Measurements from ENCODE around the gene NVL. TPM values are rescaled to one million over a fixed set of nuclear protein-coding genes. Genes with fewer than 3 reads are reported as not detected.

Gene NVL
- total RNA-seq, 1 experiment from 2014 or later: 43.4 TPM

GRCh38 chr1:224373008-224373590, 43.1 kb upstream of the NVL start:
- no peaks in the 10 kb centered on the region for H3K27me3 Mint-ChIP-seq (ENCODE audit: unreplicated experiment)
- intact Hi-C loops (cut with micrococcal nuclease; ENCODE audit: unreplicated experiment): no loop called here
- H3K4me3 Mint-ChIP-seq (ENCODE audit: low read depth, unreplicated experiment): no peak overlapping the region
- DNase-seq: no peak
- peaks cover 61% of the 10 kb centered on the region for H3K36me3 Mint-ChIP-seq (ENCODE audit: insufficient read depth, unreplicated experiment)
- peaks cover 21% of the 10 kb centered on the region for H3K4me1 Mint-ChIP-seq (ENCODE audit: low read depth, unreplicated experiment)
- no peak overlapping the region for H3K27ac Mint-ChIP-seq (ENCODE audit: unreplicated experiment)
- CTCF ChIA-PET: no interaction called here
- H3K9me3 Mint-ChIP-seq (ENCODE audit: low read depth, unreplicated experiment): no peaks in the 10 kb centered on the region
- BruUV-seq (replicated peaks): no TSS peak
- TF ChIP-seq CTCF (IDR thresholded peaks at IDR 0.05; ENCODE audit: unreplicated experiment): no peak

GRCh38 chr1:224368409-224368808, 38.4 kb upstream of the NVL start:
- TF ChIP-seq CTCF (IDR thresholded peaks at IDR 0.05; ENCODE audit: unreplicated experiment): no peak
- BruUV-seq (replicated peaks): no TSS peak
- Mint-ChIP-seq H3K9me3 (ENCODE audit: low read depth, unreplicated experiment) (no peaks in the 10 kb centered on the region), H3K27me3 (ENCODE audit: unreplicated experiment) (no peaks in the 10 kb centered on the region), H3K36me3 (ENCODE audit: insufficient read depth, unreplicated experiment) (peaks cover 55% of the 10 kb centered on the region), H3K4me1 (ENCODE audit: low read depth, unreplicated experiment) (peaks cover 12% of the 10 kb centered on the region), H3K4me3 (ENCODE audit: low read depth, unreplicated experiment) (no peak overlapping the region), H3K27ac (ENCODE audit: unreplicated experiment) (no peak overlapping the region)
- DNase-seq: no peak
- intact Hi-C loops (cut with micrococcal nuclease; ENCODE audit: unreplicated experiment): no loop called here
- CTCF ChIA-PET: no interaction called here

- Mint-ChIP-seq H3K36me3 (ENCODE audit: insufficient read depth, unreplicated experiment) (peaks cover 41% of the 10 kb centered on the region), H3K27ac (ENCODE audit: unreplicated experiment) (peak overlapping the region; percentile 18), H3K4me1 (ENCODE audit: low read depth, unreplicated experiment) (peaks cover 28% of the 10 kb centered on the region), H3K4me3 (ENCODE audit: low read depth, unreplicated experiment) (peak overlapping the region; percentile 97), H3K27me3 (ENCODE audit: unreplicated experiment) (no peaks in the 10 kb centered on the region), H3K9me3 (ENCODE audit: low read depth, unreplicated experiment) (no peaks in the 10 kb centered on the region)
- DNase-seq: no peak
- BruUV-seq (replicated peaks): no TSS peak
- intact Hi-C loops (cut with micrococcal nuclease; ENCODE audit: unreplicated experiment): no loop called here
- TF ChIP-seq CTCF (IDR thresholded peaks at IDR 0.05; ENCODE audit: unreplicated experiment): no peak
- CTCF ChIA-PET: no interaction called here
These were observed 29.2 kb upstream of the NVL start for GRCh38 chr1:224359207-224359606.

- no peaks in the 10 kb centered on the region for H3K27me3 Mint-ChIP-seq (ENCODE audit: unreplicated experiment)
- BruUV-seq (replicated peaks): TSS peak; percentile 63
- CTCF ChIA-PET: no interaction called here
- peaks cover 21% of the 10 kb centered on the region for H3K4me1 Mint-ChIP-seq (ENCODE audit: low read depth, unreplicated experiment)
- H3K4me3 Mint-ChIP-seq (ENCODE audit: low read depth, unreplicated experiment): peak overlapping the region; percentile 97
- TF ChIP-seq CTCF (IDR thresholded peaks at IDR 0.05; ENCODE audit: unreplicated experiment): no peak
- peak overlapping the region; percentile 18 for H3K27ac Mint-ChIP-seq (ENCODE audit: unreplicated experiment)
- no peak for DNase-seq
- intact Hi-C loops (cut with micrococcal nuclease; ENCODE audit: unreplicated experiment): no loop called here
- H3K9me3 Mint-ChIP-seq (ENCODE audit: low read depth, unreplicated experiment): no peaks in the 10 kb centered on the region
- H3K36me3 Mint-ChIP-seq (ENCODE audit: insufficient read depth, unreplicated experiment): peaks cover 32% of the 10 kb centered on the region
These were observed 28.3 kb upstream of the NVL start for GRCh38 chr1:224358237-224358636.
